NT2/D1 (cell line): Measurements from ENCODE around the gene MT1M.

Source experiments
- YY1 ChIP-seq: IDR thresholded peaks from 2 replicates; pipeline ENCODE4 v1.6.1; 2011; ENCODE audit not compliant: insufficient read length, insufficient read depth
- ZNF274 ChIP-seq: IDR thresholded peaks from 2 replicates; pipeline ENCODE4 v1.6.1; 2011; ENCODE audit warnings: mild to moderate bottlenecking, low read depth, low read length

DNA sequence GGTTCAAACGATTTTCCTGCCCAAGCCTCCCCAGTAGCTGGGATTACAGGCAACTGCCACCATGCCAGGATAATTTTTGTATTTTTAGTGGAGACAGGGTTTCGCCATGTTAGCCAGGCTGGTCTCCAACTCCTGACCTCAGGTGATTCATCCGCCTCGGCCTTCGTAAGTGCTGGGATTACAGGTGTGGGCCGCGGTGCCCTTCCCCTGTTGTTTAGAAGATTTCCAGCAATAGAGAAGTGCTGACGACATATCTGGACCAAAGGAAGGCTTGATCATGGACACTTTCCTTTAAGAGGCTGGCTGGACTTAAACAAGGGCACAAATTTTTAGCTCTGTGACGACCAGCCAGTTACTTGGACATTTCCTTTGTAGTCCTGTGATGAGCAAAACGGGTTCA is 1.3 kb upstream of the MT1M start:
- TF ChIP-seq ZNF274 (no peak), YY1 (no peak)
